HepG2 (cell line): ENCODE results near the gene STARD10. TPM values are rescaled to one million over a fixed set of nuclear protein-coding genes. Genes with fewer than 3 reads are reported as not detected.

Experiments
- AKAP8 ChIP-seq: sonication (generic); formaldehyde crosslinking; IDR thresholded peaks from 2 replicates; pipeline ENCODE4 v1.5.1; 2020; ENCODE audit warnings: mild to moderate bottlenecking, missing genetic modification reagents
- BHLHE40 ChIP-seq: IDR thresholded peaks from 2 replicates; pipeline ENCODE4 v1.6.1; 2011; ENCODE audit warnings: low read length, improper control_type of control experiment
- BRCA1 ChIP-seq: sonication (generic); formaldehyde crosslinking; IDR thresholded peaks from 2 replicates; pipeline ENCODE4 v1.4.0; 2020; ENCODE audit warnings: missing genetic modification reagents
- CAMTA2 ChIP-seq: sonication (generic); formaldehyde crosslinking; IDR thresholded peaks from 2 replicates; pipeline ENCODE4 v1.4.0; 2020; ENCODE audit warnings: mild to moderate bottlenecking, missing genetic modification reagents, borderline replicate concordance
- EEA1 ChIP-seq: sonication (generic); formaldehyde crosslinking; IDR thresholded peaks from 2 replicates; pipeline ENCODE4 v1.5.1; 2020; ENCODE audit warnings: mild to moderate bottlenecking, missing genetic modification reagents, borderline replicate concordance
- ELF1 ChIP-seq: sonication (generic); formaldehyde crosslinking; IDR thresholded peaks from 2 replicates; pipeline ENCODE4 v1.4.0; 2020; ENCODE audit warnings: missing genetic modification reagents
- FOXK2 ChIP-seq: fragments of 450-650 bp; IDR thresholded peaks from 2 replicates; pipeline ENCODE4 v1.6.1; 2016
- HOXA5 ChIP-seq: sonication (generic); formaldehyde crosslinking; IDR thresholded peaks from 2 replicates; pipeline ENCODE4 v1.4.0; 2020; ENCODE audit warnings: missing genetic modification reagents
- JUNB ChIP-seq: sonication (generic); formaldehyde crosslinking; IDR thresholded peaks from 2 replicates; pipeline ENCODE4 v1.8.0; 2022; ENCODE audit warnings: missing genetic modification reagents, mild to moderate bottlenecking, borderline replicate concordance
- MTA1 ChIP-seq: sonication (generic); formaldehyde crosslinking; IDR thresholded peaks from 2 replicates; pipeline ENCODE4 v1.4.0; 2020; ENCODE audit warnings: missing genetic modification reagents, mild to moderate bottlenecking, borderline replicate concordance
- NR1H2 ChIP-seq: sonication (generic); formaldehyde crosslinking; IDR thresholded peaks from 2 replicates; pipeline ENCODE4 v1.8.1; 2022; ENCODE audit warnings: low read depth, missing genetic modification reagents, borderline replicate concordance
- PTBP1 ChIP-seq: fragments of 200-400 bp; formaldehyde crosslinking; IDR thresholded peaks from 2 replicates; pipeline ENCODE4 v1.6.1; 2018; ENCODE audit warnings: low read length, low read depth; ENCODE audit not compliant: poor library complexity, severe bottlenecking
- USF2 ChIP-seq, 2 experiments: sonication (generic) in 1 of 2; formaldehyde crosslinking in 1 of 2; IDR thresholded peaks; 2 replicates each; pipeline versions ENCODE4 v1.5.1 to v1.6.1; 2011 to 2020; ENCODE audit warnings: borderline replicate concordance in 1 of 2, low read depth in 1 of 2, low read length in 1 of 2, mild to moderate bottlenecking in 1 of 2, missing genetic modification reagents in 1 of 2, moderate library complexity in 1 of 2
- WIZ ChIP-seq: sonication (generic); formaldehyde crosslinking; IDR thresholded peaks from 2 replicates; pipeline ENCODE4 v1.5.1; 2020; ENCODE audit warnings: mild to moderate bottlenecking, missing genetic modification reagents
- ZNF232 ChIP-seq: sonication (generic); formaldehyde crosslinking; IDR thresholded peaks from 2 replicates; pipeline ENCODE4 v1.4.0; 2020; ENCODE audit warnings: missing genetic modification reagents, borderline replicate concordance
- ZNF530 ChIP-seq: sonication (generic); formaldehyde crosslinking; IDR thresholded peaks from 2 replicates; pipeline ENCODE4 v1.5.0; 2020; ENCODE audit warnings: low read depth, mild to moderate bottlenecking, missing genetic modification reagents
- polyA plus RNA-seq, 8 experiments: library from polyadenylated mRNA; depleted of rRNA in 3 of 8; stranded (reverse) in 7 of 8; unstranded in 1 of 8; fragments of >200 nt; fragmentation: Illumina TruSeq in 4 of 8; extraction: Trizol in 4 of 8; gene quantifications; 2 replicates each; pipeline versions ENCODE4 v1.2.1 to v1.2.3, GENCODE V29; 2011 to 2016; ENCODE audit warnings: low read depth in 4 of 8, missing spikeins in 1 of 8, mixed read lengths in 1 of 8; ENCODE audit not compliant: insufficient read depth in 1 of 8
- total RNA-seq, 5 experiments: library from RNA; depleted of rRNA; stranded (reverse); fragments of >200 nt; fragmentation: Illumina TruSeq; extraction: Trizol; gene quantifications; 2 replicates each; pipeline ENCODE4 v1.2.3, GENCODE V29; 2016; ENCODE audit warnings: low read depth in 1 of 5
- TF ChIP-seq, protein P1 (sequence below): sonication (generic); formaldehyde crosslinking; IDR thresholded peaks from 2 replicates; pipeline ENCODE4 v1.4.0; 2020; ENCODE audit warnings: mild to moderate bottlenecking, missing genetic modification reagents, borderline replicate concordance
- TF ChIP-seq, protein P2 (sequence below): sonication (generic); formaldehyde crosslinking; IDR thresholded peaks from 2 replicates; pipeline ENCODE4; 2020; ENCODE audit warnings: missing genetic modification reagents, mild to moderate bottlenecking, borderline replicate concordance
- TF ChIP-seq, protein P3 (sequence below): sonication (generic); formaldehyde crosslinking; IDR thresholded peaks from 2 replicates; pipeline ENCODE4 v1.5.0; 2020; ENCODE audit warnings: mild to moderate bottlenecking, missing genetic modification reagents

The STARD10 gene
- total and polyA plus RNA-seq, 2 of the 13 experiments (the other 11 are each of a cell fraction or from before 2014, with no cell fraction given), result 260 to 341 TPM

GRCh38 chr11:72778535-72779494 is 15.0 kb downstream of the STARD10 start (continued):
- no peak for TF ChIP-seq CAMTA2 (CRISPR knock-in tag)
- TF ChIP-seq WIZ (CRISPR knock-in tag), result no peak
- no peak for TF ChIP-seq BRCA1 (CRISPR knock-in tag)
- TF ChIP-seq PTBP1, result no peak
- no peak for TF ChIP-seq ZNF530 (CRISPR knock-in tag)
- TF ChIP-seq FOXK2, result no peak
- TF ChIP-seq AKAP8, result 0 out of 2 replicates have a peak, but pooled peaks have one; percentile 29
- TF ChIP-seq HOXA5 (CRISPR knock-in tag), result no peak
- TF ChIP-seq MTA1 (CRISPR knock-in tag), result no peak
- no peak for TF ChIP-seq EEA1 (CRISPR knock-in tag)
- TF ChIP-seq USF2 (IDR thresholded peaks at IDR 0.05; ENCODE audit: low read depth, low read length), result 0 out of 2 replicates have a peak, but pooled peaks have one; percentile 28
- TF ChIP-seq USF2 (CRISPR knock-in tag; IDR thresholded peaks at IDR 0.05; ENCODE audit: borderline replicate concordance), result no peak; the same call in 1 of the 2 replicates
- TF ChIP-seq ZNF232 (CRISPR knock-in tag), result no peak
- TF ChIP-seq, protein P1, sequence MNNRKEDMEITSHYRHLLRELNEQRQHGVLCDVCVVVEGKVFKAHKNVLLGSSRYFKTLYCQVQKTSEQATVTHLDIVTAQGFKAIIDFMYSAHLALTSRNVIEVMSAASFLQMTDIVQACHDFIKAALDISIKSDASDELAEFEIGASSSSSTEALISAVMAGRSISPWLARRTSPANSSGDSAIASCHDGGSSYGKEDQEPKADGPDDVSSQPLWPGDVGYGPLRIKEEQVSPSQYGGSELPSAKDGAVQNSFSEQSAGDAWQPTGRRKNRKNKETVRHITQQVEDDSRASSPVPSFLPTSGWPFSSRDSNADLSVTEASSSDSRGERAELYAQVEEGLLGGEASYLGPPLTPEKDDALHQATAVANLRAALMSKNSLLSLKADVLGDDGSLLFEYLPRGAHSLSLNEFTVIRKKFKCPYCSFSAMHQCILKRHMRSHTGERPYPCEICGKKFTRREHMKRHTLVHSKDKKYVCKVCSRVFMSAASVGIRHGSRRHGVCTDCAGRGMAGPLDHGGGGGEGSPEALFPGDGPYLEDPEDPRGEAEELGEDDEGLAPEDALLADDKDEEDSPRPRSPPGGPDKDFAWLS (CRISPR knock-in tag), result peak; percentile 25; the same call in 1 of the 2 replicates
- TF ChIP-seq ELF1, result 0 out of 2 replicates have a peak, but pooled peaks have one; percentile 9
- TF ChIP-seq BHLHE40, result no peak
- TF ChIP-seq, protein P2, sequence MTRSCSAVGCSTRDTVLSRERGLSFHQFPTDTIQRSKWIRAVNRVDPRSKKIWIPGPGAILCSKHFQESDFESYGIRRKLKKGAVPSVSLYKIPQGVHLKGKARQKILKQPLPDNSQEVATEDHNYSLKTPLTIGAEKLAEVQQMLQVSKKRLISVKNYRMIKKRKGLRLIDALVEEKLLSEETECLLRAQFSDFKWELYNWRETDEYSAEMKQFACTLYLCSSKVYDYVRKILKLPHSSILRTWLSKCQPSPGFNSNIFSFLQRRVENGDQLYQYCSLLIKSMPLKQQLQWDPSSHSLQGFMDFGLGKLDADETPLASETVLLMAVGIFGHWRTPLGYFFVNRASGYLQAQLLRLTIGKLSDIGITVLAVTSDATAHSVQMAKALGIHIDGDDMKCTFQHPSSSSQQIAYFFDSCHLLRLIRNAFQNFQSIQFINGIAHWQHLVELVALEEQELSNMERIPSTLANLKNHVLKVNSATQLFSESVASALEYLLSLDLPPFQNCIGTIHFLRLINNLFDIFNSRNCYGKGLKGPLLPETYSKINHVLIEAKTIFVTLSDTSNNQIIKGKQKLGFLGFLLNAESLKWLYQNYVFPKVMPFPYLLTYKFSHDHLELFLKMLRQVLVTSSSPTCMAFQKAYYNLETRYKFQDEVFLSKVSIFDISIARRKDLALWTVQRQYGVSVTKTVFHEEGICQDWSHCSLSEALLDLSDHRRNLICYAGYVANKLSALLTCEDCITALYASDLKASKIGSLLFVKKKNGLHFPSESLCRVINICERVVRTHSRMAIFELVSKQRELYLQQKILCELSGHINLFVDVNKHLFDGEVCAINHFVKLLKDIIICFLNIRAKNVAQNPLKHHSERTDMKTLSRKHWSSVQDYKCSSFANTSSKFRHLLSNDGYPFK, result no peak
- TF ChIP-seq, protein P3, sequence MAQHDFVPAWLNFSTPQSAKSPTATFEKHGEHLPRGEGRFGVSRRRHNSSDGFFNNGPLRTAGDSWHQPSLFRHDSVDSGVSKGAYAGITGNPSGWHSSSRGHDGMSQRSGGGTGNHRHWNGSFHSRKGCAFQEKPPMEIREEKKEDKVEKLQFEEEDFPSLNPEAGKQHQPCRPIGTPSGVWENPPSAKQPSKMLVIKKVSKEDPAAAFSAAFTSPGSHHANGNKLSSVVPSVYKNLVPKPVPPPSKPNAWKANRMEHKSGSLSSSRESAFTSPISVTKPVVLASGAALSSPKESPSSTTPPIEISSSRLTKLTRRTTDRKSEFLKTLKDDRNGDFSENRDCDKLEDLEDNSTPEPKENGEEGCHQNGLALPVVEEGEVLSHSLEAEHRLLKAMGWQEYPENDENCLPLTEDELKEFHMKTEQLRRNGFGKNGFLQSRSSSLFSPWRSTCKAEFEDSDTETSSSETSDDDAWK (CRISPR knock-in tag), result no peak
- no peak for TF ChIP-seq NR1H2
- TF ChIP-seq JUNB (CRISPR knock-in tag), result no peak
